Activated naive CD4-positive, alpha-beta T cell (primary cell): ENCODE data around the gene PCDHGC3.

Source experiments
- DNase-seq, 4 experiments: peaks; one replicate each; lab custom pipeline; 2025; lab: John Stamatoyannopoulos, UW

PCDHGC3 gene

GRCh38 chr5:141485321-141486055, 9.7 kb downstream of the PCDHGC3 start:
- no peak for DNase-seq

GRCh38 chr5:141486091-141486490, 10.3 kb downstream of the PCDHGC3 start:
- no peak for DNase-seq

- DNase-seq = no peak
These were observed 11.4 kb downstream of the PCDHGC3 start for GRCh38 chr5:141487131-141487530.

GRCh38 chr5:141488591-141489561, 13.1 kb downstream of the PCDHGC3 start, which contains the start of gene PCDHGC5:
Gene PCDHGC5, plus strand, starts transcription at chr5:141489081. Its CDS starts 160 bp downstream, at chr5:141489241.
- no peak for DNase-seq

- DNase-seq = no peak
These were observed 14.1 kb downstream of the PCDHGC3 start for GRCh38 chr5:141489841-141490240.

- no peak for DNase-seq
These were observed 14.5 kb downstream of the PCDHGC3 start for GRCh38 chr5:141490271-141490670.

- no peak for DNase-seq
These were observed 15.0 kb downstream of the PCDHGC3 start for GRCh38 chr5:141490771-141491170.

- DNase-seq = no peak
These were observed 15.8 kb downstream of the PCDHGC3 start for GRCh38 chr5:141491323-141492167.

GRCh38 chr5:141492168-141492885, 16.6 kb downstream of the PCDHGC3 start:
- DNase-seq = no peak

- DNase-seq = no peak
These were observed 18.0 kb downstream of the PCDHGC3 start for GRCh38 chr5:141493500-141494422.

GRCh38 chr5:141494761-141495452, 19.1 kb downstream of the PCDHGC3 start:
- DNase-seq = no peak

- no peak for DNase-seq
These were observed 19.7 kb downstream of the PCDHGC3 start for GRCh38 chr5:141495453-141495811.

- no peak for DNase-seq
These were observed 20.3 kb downstream of the PCDHGC3 start for GRCh38 chr5:141496038-141496437.

- no peak for DNase-seq
These were observed 26.0 kb downstream of the PCDHGC3 start for GRCh38 chr5:141501761-141502160.

GRCh38 chr5:141503681-141504080, 27.9 kb downstream of the PCDHGC3 start:
- no peak for DNase-seq

- DNase-seq = no peak
These were observed 28.4 kb downstream of the PCDHGC3 start for GRCh38 chr5:141504216-141504615.

GRCh38 chr5:141506381-141507155, 30.8 kb downstream of the PCDHGC3 start:
- DNase-seq = no peak

GRCh38 chr5:141507387-141508091, 31.8 kb downstream of the PCDHGC3 start:
- no peak for DNase-seq
